NOMO-1 (cell line): ENCODE measurements around the gene C20orf96.
"Not testable (repeated sequence)": the region's sequence is repeated elsewhere in the genome, so short reads cannot be mapped to it uniquely, and the experiment has no call there.

Experiments
- DNase-seq, 2 experiments: peaks; one replicate each; lab custom pipeline; 2025; ENCODE audit not compliant: unreplicated experiment in 2 of 2; lab: John Stamatoyannopoulos, UW

The C20orf96 gene

DNA sequence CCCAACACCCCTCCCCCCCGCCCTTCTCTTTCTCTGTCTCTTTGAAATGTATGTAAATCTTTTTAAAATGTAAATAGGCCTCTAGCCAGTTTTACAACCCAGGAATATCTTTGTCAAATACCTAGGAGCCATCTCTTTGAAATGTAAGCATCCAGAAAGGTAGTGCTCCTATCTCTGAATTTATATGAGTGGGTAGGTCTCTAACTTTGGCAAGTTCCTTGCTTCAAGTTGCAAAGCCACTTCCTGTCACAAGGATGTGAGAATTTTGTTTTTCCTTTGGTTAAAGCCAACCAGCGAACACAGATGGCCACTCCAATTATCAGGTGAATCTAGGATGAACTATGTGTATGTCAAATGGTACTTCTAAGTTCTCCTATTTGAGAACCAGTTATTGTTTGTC, 39.2 kb downstream of the C20orf96 start:
- DNase-seq, result no peak

DNA sequence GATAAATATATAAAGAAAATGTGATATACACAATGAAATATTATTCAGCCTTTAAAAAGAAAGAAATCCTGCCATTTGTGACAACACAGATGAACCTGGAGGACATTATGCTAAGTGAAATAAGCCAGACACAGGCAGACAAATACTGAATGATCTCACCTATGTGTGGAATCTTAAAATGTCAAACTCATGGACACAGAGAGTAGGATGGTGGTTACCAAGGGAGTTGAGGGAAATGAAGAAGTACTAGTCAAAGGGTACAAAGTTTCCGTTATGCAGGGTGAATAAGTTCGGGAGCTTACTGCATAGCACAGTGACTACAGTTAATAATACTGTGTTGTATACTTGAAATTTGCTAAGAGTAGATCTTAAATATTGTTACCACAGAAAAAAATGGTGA, 47.6 kb downstream of the C20orf96 start:
- DNase-seq, result no peak

DNA sequence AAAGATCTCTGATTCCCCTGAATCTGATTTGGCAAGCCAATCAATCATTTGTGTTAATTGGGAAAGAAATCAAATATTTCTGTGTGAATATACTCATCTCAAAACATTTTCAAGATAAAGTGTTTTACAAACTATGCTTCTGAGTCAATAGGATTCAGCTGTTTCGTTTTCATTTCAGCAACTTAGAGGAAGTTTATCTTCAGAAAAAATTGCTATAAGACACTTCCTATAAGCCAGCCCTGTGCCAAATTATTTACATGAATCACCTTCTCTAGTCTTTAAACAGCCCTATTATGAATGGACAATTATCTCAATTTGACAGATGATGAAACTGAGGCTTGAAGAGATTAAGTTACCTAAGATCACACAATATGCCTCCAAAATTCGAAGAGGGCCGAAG, 52.6 kb downstream of the C20orf96 start:
- DNase-seq, result peak; percentile 22 to 74

DNA sequence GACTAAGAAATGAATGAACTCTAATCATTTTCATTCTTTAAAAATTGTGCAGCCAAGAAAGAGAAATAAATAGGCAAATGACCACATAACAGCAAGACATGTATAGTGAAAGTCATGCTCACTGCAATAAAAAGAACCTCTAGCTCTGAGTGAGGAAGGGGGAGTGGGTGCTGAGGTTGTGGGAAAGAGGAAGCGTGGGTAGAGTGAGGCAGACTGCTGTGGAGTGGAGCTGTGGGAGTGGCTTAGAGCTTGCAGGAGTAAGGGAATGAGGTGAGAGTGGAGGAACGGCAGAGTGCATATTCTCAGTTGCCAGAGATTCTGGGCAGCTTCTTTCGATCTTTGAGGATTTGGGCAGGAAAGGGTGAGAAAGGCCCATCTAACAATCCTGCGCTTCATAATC, 53.1 kb downstream of the C20orf96 start:
- peak; percentile 54 to 60 for DNase-seq

DNA sequence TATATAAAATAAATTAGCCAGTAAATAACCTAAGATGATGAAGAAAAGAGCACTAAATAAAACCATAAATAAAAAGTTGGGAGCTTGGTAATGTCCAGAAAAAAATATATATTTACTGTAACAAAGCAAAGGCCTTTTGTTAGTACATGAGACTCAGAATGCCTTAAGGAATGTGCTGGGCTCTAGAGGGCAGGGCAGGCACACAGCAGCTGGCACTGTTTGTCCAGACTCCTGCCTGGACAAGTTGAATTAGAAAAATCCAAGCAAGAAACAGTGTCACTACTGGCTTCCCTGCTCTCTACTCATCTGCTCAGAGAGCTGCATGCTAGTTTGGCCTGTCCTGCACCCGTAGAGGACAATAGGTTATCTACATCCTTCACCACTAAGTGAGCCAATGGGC, 54.7 kb downstream of the C20orf96 start:
- no peak for DNase-seq

DNA sequence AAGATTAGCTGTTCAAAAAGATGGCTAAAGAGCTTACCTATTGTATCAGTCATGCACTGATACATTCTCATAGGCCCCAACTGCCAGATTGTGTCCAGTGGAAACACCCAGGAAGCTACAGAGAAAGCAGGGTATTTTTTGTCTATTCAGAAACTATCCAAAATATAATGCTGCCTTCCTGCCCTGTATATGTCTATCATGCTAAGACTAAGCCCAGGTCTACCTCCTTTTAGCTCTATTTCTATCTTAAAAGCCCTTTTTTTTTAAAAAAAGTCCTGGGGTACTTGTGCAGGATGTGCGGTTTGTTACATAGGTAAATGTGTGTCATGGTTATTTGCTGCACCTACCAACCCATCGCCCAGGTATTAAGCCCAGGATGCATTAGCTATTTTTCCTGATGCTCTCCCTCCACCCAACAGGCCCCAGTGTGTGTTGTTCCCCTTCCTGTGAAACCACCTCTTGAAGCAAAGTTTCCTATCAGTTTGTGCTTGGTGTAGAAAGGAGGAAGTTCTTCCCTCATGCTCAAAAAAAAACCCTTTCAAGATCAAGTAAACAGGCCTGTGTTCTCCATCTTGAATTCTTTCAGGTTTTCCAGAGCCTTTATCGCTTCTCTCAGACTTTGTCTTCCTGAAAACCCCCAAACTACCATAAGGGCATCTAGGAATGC, 63.0 kb downstream of the C20orf96 start:
- DNase-seq, result peak; percentile 34 to 68

DNA sequence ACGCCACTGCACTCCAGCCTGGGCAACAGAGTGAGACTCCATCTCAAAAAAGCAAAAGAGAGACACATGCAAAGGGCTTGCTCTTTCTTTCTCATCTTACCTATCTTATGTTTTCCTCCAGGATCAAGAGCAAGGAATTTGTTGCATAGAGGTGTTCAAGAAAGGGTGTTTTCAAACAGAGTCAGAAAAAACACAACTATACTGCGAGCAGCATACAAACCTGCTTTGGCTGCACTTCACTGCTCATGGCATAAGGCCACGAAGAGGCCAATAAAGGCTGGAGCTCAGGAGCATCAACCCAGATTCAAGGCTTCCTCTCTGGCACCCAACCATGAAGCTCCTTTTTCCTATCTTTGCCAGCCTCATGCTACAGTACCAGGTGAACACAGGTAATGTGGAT, 63.6 kb downstream of the C20orf96 start, which contains the start of gene DEFB129:
DEFB129 (plus strand) TSS at position 301 of the 400 bp plus-strand sequence; CDS start at position 332, 31 bp downstream.
- DNase-seq, result no peak

DNA sequence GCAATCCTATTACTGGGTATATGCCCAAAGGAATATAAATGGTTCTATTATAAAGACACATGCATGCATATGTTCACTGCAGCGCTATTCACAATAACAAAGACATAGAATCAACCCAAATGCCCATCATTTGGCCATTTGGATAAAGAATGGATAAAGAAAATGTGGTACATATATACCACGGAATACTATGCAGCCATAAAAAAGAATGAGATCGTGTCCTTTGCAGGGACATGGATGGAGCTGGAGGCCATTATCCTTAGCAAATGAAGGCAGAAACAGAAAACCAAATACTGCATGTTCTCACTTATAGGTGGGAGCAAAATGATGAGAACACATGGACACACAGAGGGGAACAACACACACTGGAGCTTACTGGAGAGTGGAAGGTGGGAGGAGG, 64.7 kb downstream of the C20orf96 start:
- not testable (repeated sequence) for DNase-seq

DNA sequence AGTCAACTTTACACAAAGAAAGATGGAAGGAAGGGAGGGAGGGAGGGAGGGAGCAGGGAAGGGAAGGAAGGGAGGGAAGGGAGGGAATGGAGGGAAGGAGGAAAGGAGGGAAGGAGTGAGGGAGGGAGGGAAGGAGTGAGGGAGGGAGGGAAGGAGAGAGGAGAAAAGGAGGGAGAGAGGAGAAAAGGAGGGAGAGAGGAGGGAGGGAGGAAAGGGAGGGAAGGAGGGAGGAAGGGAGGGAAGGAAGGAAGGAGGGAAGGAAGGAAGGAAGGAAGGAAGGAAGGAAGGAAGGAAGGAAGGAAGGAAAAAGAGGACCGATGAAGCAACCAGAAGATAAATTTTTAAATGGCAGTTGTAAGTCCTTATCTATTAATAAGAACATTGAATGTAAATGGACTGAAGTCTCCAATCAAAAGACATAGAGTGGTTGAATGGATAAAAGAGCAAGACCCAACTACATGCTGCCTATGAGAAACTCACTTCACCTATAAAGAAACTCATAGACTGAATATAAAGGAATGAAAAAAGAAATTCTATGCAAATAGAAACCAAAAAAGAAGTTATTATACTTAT, 69.2 kb downstream of the C20orf96 start:
- no peak for DNase-seq
